Astrocyte (in vitro differentiated cells and primary cell): ENCODE measurements around the gene ERCC5. TPM values are rescaled to one million over a fixed set of nuclear protein-coding genes. Genes with fewer than 3 reads are reported as not detected.

Source experiments
- DNase-seq: peaks from one replicate; pipeline ENCODE4 v3.0.0-alpha.2; 2010; ENCODE audit warnings: low read depth
- FAIRE-seq: peaks from 2 replicates; lab custom pipeline; 2011; peaks lifted over from hg19 to GRCh38; lab: Jason Lieb, UNC
- H2AFZ ChIP-seq: 2 replicates; pipeline ENCODE4 v1.6.0; 2012; ENCODE audit warnings: low read depth, low read length, inconsistent platforms
- H3K27ac ChIP-seq: 2 replicates; pipeline ENCODE4 v1.5.1; 2011; ENCODE audit warnings: low read depth, low read length, inconsistent platforms
- H3K27me3 ChIP-seq: 2 replicates; pipeline ENCODE4 v1.6.0; 2011; ENCODE audit warnings: low read length, inconsistent platforms; ENCODE audit not compliant: insufficient read depth
- H3K36me3 ChIP-seq: 2 replicates; pipeline ENCODE4 v1.5.1; 2011; ENCODE audit warnings: low read length, inconsistent platforms; ENCODE audit not compliant: insufficient read depth
- H3K4me1 ChIP-seq: 2 replicates; pipeline ENCODE4 v1.5.1; 2011; ENCODE audit warnings: low read length, inconsistent platforms; ENCODE audit not compliant: insufficient read depth
- H3K4me2 ChIP-seq: 2 replicates; pipeline ENCODE4 v1.6.0; 2012; ENCODE audit warnings: low read length, inconsistent platforms
- H3K4me3 ChIP-seq: 2 replicates; pipeline ENCODE4 v1.5.1; 2011; ENCODE audit warnings: low read depth, mild to moderate bottlenecking, low read length, inconsistent platforms; ENCODE audit not compliant: insufficient read depth
- H3K79me2 ChIP-seq: 2 replicates; pipeline ENCODE4 v1.6.0; 2012; ENCODE audit warnings: mild to moderate bottlenecking, low read length, inconsistent platforms; ENCODE audit not compliant: insufficient read depth
- H3K9ac ChIP-seq: 2 replicates; pipeline ENCODE4 v1.6.0; 2012; ENCODE audit warnings: mild to moderate bottlenecking, low read length, inconsistent platforms
- H3K9me3 ChIP-seq: 2 replicates; pipeline ENCODE4 v1.5.1; 2012; ENCODE audit warnings: low read depth, mild to moderate bottlenecking, low read length, inconsistent platforms; ENCODE audit not compliant: insufficient read depth
- H4K20me1 ChIP-seq: 2 replicates; pipeline ENCODE4 v1.6.0; 2012; ENCODE audit warnings: low read length, inconsistent platforms; ENCODE audit not compliant: insufficient read depth
- H3K27ac Mint-ChIP-seq: one replicate; pipeline ENCODE4 v1.8.0; 2021; ENCODE audit warnings: mild to moderate bottlenecking, mixed read lengths; ENCODE audit not compliant: unreplicated experiment
- H3K27me3 Mint-ChIP-seq: one replicate; pipeline ENCODE4 v1.8.0; 2021; ENCODE audit warnings: low read depth, mixed read lengths; ENCODE audit not compliant: unreplicated experiment
- H3K36me3 Mint-ChIP-seq: one replicate; pipeline ENCODE4 v1.8.0; 2021; ENCODE audit warnings: low read depth, mixed read lengths; ENCODE audit not compliant: unreplicated experiment
- H3K4me1 Mint-ChIP-seq: one replicate; pipeline ENCODE4 v1.8.0; 2021; ENCODE audit warnings: low read depth, mixed read lengths; ENCODE audit not compliant: unreplicated experiment
- H3K4me3 Mint-ChIP-seq: one replicate; pipeline ENCODE4 v1.8.0; 2021; ENCODE audit warnings: mild to moderate bottlenecking, moderate library complexity, mixed read lengths; ENCODE audit not compliant: unreplicated experiment
- H3K9me3 Mint-ChIP-seq: one replicate; pipeline ENCODE4 v1.8.0; 2021; ENCODE audit warnings: mild to moderate bottlenecking, mixed read lengths; ENCODE audit not compliant: unreplicated experiment
- CTCF ChIP-seq: IDR thresholded peaks from 2 replicates; pipeline ENCODE4 v1.5.1; 2011; ENCODE audit warnings: low read depth, mild to moderate bottlenecking, inconsistent platforms, low read length, moderate library complexity; ENCODE audit not compliant: insufficient read depth
- EZH2 ChIP-seq: IDR thresholded peaks from 2 replicates; pipeline ENCODE4 v1.6.1; 2012; ENCODE audit warnings: mild to moderate bottlenecking, low read length, inconsistent platforms; ENCODE audit not compliant: insufficient read depth
- total RNA-seq: library from RNA; stranded (reverse); gene quantifications from 2 replicates; pipeline ENCODE4 v1.2.1, GENCODE V29; 2021

The ERCC5 gene
- total RNA-seq, 1 donor from 2014 or later = 42.9 TPM

GRCh38 chr13:102872131-102872530 lies 26.3 kb downstream of the ERCC5 start:
- H3K4me2 ChIP-seq = no peak overlapping the region

GRCh38 chr13:102872531-102872930 lies 26.7 kb downstream of the ERCC5 start:
- peaks cover 14% of the 10 kb centered on the region for H4K20me1 ChIP-seq
- H3K9me3 Mint-ChIP-seq = no peaks in the 10 kb centered on the region
- no peak overlapping the region for H3K4me2 ChIP-seq
- H2AFZ ChIP-seq = no peak overlapping the region
- H3K27me3 ChIP-seq = no peaks in the 10 kb centered on the region
- no peak overlapping the region for H3K4me3 ChIP-seq
- no peaks in the 10 kb centered on the region for H3K9me3 ChIP-seq
- peaks cover 18% of the 10 kb centered on the region for H3K4me1 ChIP-seq
- FAIRE-seq (no peak), DNase-seq (no peak)
- no peaks in the 10 kb centered on the region for H3K79me2 ChIP-seq
- peaks cover 41% of the 10 kb centered on the region for H3K36me3 ChIP-seq
- H3K36me3 Mint-ChIP-seq = peaks cover 14% of the 10 kb centered on the region
- H3K27me3 Mint-ChIP-seq = no peaks in the 10 kb centered on the region
- H3K27ac Mint-ChIP-seq = no peak overlapping the region
- no peak overlapping the region for H3K4me3 Mint-ChIP-seq
- TF ChIP-seq EZH2 (no peak), CTCF (no peak)
- no peak overlapping the region for H3K9ac ChIP-seq
- peaks cover 40% of the 10 kb centered on the region for H3K4me1 Mint-ChIP-seq
- no peak overlapping the region for H3K27ac ChIP-seq

More at GRCh38 chr13:102872131-102872530, 26.3 kb downstream of the ERCC5 start:
- no peak overlapping the region for H3K4me3 Mint-ChIP-seq
- FAIRE-seq (no peak), DNase-seq (no peak)
- H3K36me3 Mint-ChIP-seq = peaks cover 14% of the 10 kb centered on the region
- no peaks in the 10 kb centered on the region for H3K27me3 Mint-ChIP-seq
- no peak overlapping the region for H3K27ac Mint-ChIP-seq
- Histone ChIP-seq H3K4me3 (no peak overlapping the region), H3K27ac (no peak overlapping the region), H3K79me2 (no peaks in the 10 kb centered on the region), H3K27me3 (no peaks in the 10 kb centered on the region), H3K9me3 (no peaks in the 10 kb centered on the region), H4K20me1 (peaks cover 18% of the 10 kb centered on the region), H2AFZ (no peak overlapping the region), H3K36me3 (peaks cover 41% of the 10 kb centered on the region), H3K9ac (no peak overlapping the region), H3K4me1 (peaks cover 18% of the 10 kb centered on the region)
- no peaks in the 10 kb centered on the region for H3K9me3 Mint-ChIP-seq
- peaks cover 38% of the 10 kb centered on the region for H3K4me1 Mint-ChIP-seq
- no peak for TF ChIP-seq EZH2

GRCh38 chr13:102873653-102874052 lies 27.8 kb downstream of the ERCC5 start:
- TF ChIP-seq CTCF (no peak), EZH2 (no peak)
- Mint-ChIP-seq H3K27ac (no peak overlapping the region), H3K36me3 (peaks cover 14% of the 10 kb centered on the region), H3K4me1 (peaks cover 42% of the 10 kb centered on the region), H3K27me3 (no peaks in the 10 kb centered on the region), H3K9me3 (no peaks in the 10 kb centered on the region), H3K4me3 (no peak overlapping the region)
- DNase-seq = peak; percentile 18
- Histone ChIP-seq H3K4me2 (no peak overlapping the region), H3K79me2 (no peaks in the 10 kb centered on the region), H3K9ac (no peak overlapping the region), H3K27ac (no peak overlapping the region), H3K4me1 (peaks cover 23% of the 10 kb centered on the region), H3K36me3 (peaks cover 39% of the 10 kb centered on the region), H3K4me3 (no peak overlapping the region), H2AFZ (no peak overlapping the region), H3K27me3 (no peaks in the 10 kb centered on the region), H4K20me1 (peaks cover 13% of the 10 kb centered on the region), H3K9me3 (no peaks in the 10 kb centered on the region)
- no peak for FAIRE-seq
